ENCODE data around the gene FPGS.

Gene FPGS, protein sequence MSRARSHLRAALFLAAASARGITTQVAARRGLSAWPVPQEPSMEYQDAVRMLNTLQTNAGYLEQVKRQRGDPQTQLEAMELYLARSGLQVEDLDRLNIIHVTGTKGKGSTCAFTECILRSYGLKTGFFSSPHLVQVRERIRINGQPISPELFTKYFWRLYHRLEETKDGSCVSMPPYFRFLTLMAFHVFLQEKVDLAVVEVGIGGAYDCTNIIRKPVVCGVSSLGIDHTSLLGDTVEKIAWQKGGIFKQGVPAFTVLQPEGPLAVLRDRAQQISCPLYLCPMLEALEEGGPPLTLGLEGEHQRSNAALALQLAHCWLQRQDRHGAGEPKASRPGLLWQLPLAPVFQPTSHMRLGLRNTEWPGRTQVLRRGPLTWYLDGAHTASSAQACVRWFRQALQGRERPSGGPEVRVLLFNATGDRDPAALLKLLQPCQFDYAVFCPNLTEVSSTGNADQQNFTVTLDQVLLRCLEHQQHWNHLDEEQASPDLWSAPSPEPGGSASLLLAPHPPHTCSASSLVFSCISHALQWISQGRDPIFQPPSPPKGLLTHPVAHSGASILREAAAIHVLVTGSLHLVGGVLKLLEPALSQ

DNA sequence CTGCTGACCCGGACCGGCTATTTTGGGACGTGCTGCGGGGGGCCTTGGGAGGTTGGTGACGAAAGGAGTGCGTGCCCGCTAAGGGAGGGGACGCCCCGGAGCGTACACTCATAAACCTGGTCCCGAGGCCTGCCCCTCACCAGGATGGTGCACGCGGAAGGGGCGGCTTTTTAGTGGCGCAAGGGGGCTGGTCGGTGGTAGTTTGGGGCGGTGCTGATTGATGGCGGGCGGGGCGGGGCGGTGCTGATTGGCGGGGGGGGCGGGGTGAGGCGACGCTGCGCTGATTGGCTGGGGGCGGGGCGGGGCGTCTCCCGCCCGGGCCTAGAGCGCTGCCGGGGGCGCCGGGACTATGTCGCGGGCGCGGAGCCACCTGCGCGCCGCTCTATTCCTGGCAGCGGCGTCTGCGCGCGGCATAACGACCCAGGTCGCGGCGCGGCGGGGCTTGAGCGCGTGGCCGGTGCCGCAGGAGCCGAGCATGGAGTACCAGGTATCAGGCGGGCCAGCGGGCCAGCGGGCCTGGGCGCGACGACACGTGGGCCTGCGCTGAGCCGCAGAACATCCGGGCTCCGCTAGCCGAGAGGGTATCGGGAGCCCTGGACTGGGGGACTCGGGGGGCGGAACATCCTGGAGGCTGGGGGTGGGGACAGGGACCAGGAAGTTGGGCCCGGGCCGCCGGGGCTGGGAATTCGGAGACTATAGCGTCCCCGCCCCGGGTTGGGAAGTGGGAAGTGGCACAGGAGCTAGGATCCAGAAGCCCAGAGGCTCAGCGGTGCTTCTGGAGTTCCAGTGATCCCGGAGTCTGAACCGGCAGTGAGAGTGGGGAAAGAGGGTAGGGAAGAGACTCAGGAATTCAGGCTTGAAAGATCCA is at the start of gene FPGS:
Gene FPGS, plus strand, starts transcription at position 307 of the 868 bp plus-strand sequence. Its CDS starts 43 bp downstream, at position 350.
- TF ChIP-seq, protein P1, sequence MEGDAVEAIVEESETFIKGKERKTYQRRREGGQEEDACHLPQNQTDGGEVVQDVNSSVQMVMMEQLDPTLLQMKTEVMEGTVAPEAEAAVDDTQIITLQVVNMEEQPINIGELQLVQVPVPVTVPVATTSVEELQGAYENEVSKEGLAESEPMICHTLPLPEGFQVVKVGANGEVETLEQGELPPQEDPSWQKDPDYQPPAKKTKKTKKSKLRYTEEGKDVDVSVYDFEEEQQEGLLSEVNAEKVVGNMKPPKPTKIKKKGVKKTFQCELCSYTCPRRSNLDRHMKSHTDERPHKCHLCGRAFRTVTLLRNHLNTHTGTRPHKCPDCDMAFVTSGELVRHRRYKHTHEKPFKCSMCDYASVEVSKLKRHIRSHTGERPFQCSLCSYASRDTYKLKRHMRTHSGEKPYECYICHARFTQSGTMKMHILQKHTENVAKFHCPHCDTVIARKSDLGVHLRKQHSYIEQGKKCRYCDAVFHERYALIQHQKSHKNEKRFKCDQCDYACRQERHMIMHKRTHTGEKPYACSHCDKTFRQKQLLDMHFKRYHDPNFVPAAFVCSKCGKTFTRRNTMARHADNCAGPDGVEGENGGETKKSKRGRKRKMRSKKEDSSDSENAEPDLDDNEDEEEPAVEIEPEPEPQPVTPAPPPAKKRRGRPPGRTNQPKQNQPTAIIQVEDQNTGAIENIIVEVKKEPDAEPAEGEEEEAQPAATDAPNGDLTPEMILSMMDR (IDR thresholded peaks at IDR 0.05), result no peak
- peaks cover 17% of the 10 kb centered on the region for H3K36me3 Mint-ChIP-seq (ENCODE audit: low read depth)
- H3K27ac Mint-ChIP-seq, result peak within 1 kb of the TSS; percentile 90
- H3K9me3 Mint-ChIP-seq, result no peaks in the 10 kb centered on the region
- peaks cover 17% of the 10 kb centered on the region for H3K4me1 Mint-ChIP-seq
- DNase-seq, result peak; percentile 87
- peak within 1 kb of the TSS; percentile 97 for H3K4me3 Mint-ChIP-seq
- peaks cover 14% of the 10 kb centered on the region for H3K27me3 Mint-ChIP-seq (ENCODE audit: low read depth, poor library complexity)

DNA sequence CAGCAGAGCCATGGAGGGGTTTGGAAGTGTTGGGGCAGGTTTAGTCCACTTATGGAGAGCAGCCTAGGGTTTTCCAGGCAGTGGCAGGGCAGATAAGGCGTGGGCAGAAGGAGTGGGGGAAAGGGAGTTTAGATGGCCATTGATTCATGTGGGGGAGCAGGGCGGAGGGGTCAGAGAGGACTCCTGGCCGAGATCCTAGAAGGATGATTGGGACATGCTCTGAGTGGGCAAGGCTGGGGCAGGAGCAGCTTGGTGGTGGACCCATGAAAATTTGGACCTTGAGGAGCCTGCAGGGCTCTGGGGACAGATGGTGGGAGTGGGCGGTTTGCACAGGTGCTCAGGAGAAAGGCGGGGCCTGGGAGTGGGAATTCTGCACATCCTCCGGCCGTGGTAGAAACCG is 49.5 kb upstream of the FPGS start:
- no peak overlapping the region for H3K4me3 Mint-ChIP-seq
- no peak for DNase-seq
- H3K9me3 Mint-ChIP-seq, result no peaks in the 10 kb centered on the region

DNA sequence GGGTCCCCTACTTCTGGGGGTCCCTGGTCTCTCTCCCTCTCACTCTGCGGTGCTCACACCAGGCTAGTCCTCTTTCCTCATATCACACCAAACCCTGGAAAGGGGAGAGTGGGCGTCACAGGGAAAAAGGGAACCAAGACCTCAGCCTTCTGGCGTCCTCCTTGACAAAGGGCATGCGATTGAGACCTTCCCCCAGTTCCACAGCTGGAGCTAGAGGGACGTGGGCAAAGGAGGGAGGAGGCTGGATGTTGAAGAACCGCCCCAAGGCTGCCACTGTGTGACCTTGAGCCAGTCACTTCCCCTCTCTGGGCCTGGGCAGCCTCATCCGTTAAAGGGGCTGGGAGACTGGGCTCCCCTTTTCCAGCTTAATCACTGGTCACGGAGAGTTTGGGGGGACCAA is 49.1 kb upstream of the FPGS start:
- Mint-ChIP-seq H3K4me1 (peaks cover 3% of the 10 kb centered on the region), H3K27me3 (ENCODE audit: low read depth, poor library complexity) (peaks cover 77% of the 10 kb centered on the region), H3K36me3 (ENCODE audit: low read depth) (no peaks in the 10 kb centered on the region), H3K4me3 (no peak overlapping the region), H3K27ac (no peak overlapping the region), H3K9me3 (no peaks in the 10 kb centered on the region)
- TF ChIP-seq, protein P1 (IDR thresholded peaks at IDR 0.05), result no peak
- DNase-seq, result no peak

More for the DNA sequence above, 49.5 kb upstream of the FPGS start:
- Mint-ChIP-seq H3K27ac (no peak overlapping the region), H3K4me1 (no peaks in the 10 kb centered on the region), H3K36me3 (ENCODE audit: low read depth) (no peaks in the 10 kb centered on the region), H3K27me3 (ENCODE audit: low read depth, poor library complexity) (peaks cover 77% of the 10 kb centered on the region)
- TF ChIP-seq, protein P1 (IDR thresholded peaks at IDR 0.05), result no peak

DNA sequence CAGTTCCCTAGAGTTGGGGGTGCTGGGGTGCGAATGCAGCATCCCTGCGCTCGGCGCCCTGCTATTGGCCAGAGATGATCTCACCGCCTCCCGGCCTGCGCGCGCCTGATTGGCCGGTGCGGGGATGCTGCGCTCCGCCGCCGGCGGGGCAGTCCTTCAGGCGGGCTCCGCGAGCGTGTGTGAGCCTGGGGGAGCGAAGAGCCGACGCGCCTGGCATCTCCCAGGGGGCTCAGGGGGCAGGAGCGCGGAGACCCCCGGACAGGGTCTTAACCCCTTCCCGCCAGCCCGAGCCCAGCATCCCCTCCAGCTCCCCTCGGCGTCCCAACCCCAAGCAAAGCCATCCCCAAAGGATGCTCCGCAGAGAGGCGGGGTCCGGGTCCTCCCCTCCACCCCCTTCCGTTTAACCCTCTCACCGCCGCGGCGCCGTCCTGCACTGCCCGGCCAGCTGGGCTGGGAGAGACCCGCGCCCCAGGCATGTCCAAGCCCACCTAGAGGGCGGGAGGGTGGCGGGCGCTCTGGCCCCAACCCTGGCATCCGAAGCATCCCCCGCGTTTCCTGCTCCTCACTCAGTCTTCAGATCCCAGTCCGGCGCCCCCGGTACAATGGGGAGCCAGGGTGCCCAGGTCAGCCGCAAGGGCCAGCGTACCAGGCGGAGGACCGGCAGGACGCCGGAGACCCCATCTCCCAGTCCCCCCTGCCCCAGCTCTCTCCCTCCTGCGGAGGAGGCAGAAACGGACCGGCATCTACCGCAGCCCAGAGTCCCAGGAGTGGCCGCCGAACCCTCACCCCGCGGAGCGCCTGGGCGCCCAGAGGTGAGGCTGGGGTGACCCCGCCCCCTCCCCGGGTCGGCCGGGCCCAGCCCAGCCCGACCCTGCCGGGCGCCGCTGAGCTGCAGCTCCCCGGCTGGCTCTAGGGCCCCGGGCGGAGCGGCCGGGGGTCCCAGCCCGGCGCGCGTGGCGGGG is 48.3 kb upstream of the FPGS start:
- TF ChIP-seq, protein P1 (IDR thresholded peaks at IDR 0.05), result no peak
- Mint-ChIP-seq H3K4me3 (no peak overlapping the region), H3K4me1 (peaks cover 6% of the 10 kb centered on the region), H3K27me3 (ENCODE audit: low read depth, poor library complexity) (peaks cover 80% of the 10 kb centered on the region), H3K27ac (no peak overlapping the region), H3K9me3 (no peaks in the 10 kb centered on the region), H3K36me3 (ENCODE audit: low read depth) (no peaks in the 10 kb centered on the region)
- DNase-seq, result peak; percentile 59
